ENCODE results near the gene SP3.

The SP3 gene

GRCh38 chr2:173996766-173997165 is 31.6 kb upstream of the SP3 start:
- DNase-seq (ENCODE audit: low spot score), result no peak

- DNase-seq (ENCODE audit: low spot score), result no peak
Observed at GRCh38 chr2:173993459-173993858, 28.3 kb upstream of the SP3 start.

GRCh38 chr2:173991856-173992588 is 26.8 kb upstream of the SP3 start:
- no peak for DNase-seq (ENCODE audit: low spot score)

GRCh38 chr2:173990970-173991819 is 26.0 kb upstream of the SP3 start:
- DNase-seq (ENCODE audit: low spot score), result peak; percentile 50

- no peak for DNase-seq (ENCODE audit: low spot score)
Observed at GRCh38 chr2:173990245-173990644, 25.1 kb upstream of the SP3 start.

GRCh38 chr2:173989884-173990215 is 24.7 kb upstream of the SP3 start:
- DNase-seq (ENCODE audit: low spot score), result no peak

- no peak for DNase-seq (ENCODE audit: low spot score)
Observed at GRCh38 chr2:173989160-173989883, 24.1 kb upstream of the SP3 start.

- DNase-seq (ENCODE audit: low spot score), result no peak
Observed at GRCh38 chr2:173986805-173987204, 21.6 kb upstream of the SP3 start.

GRCh38 chr2:173985605-173985992 is 20.4 kb upstream of the SP3 start:
- DNase-seq (ENCODE audit: low spot score), result no peak

- DNase-seq (ENCODE audit: low spot score), result no peak
Observed at GRCh38 chr2:173984866-173985604, 19.9 kb upstream of the SP3 start.

- no peak for DNase-seq (ENCODE audit: low spot score)
Observed at GRCh38 chr2:173983391-173983871, 18.3 kb upstream of the SP3 start.

GRCh38 chr2:173982918-173983317 is 17.7 kb upstream of the SP3 start:
- DNase-seq (ENCODE audit: low spot score), result no peak

- DNase-seq (ENCODE audit: low spot score), result no peak
Observed at GRCh38 chr2:173982182-173982714, 17.1 kb upstream of the SP3 start.

GRCh38 chr2:173981520-173981919 is 16.3 kb upstream of the SP3 start:
- no peak for DNase-seq (ENCODE audit: low spot score)

GRCh38 chr2:173979751-173980351 is 14.7 kb upstream of the SP3 start:
- DNase-seq (ENCODE audit: low spot score), result no peak

GRCh38 chr2:173978447-173978846 is 13.3 kb upstream of the SP3 start:
- DNase-seq (ENCODE audit: low spot score), result no peak

GRCh38 chr2:173972636-173973035 is 7.5 kb upstream of the SP3 start:
- DNase-seq (ENCODE audit: low spot score), result no peak

- DNase-seq (ENCODE audit: low spot score), result no peak
Observed at GRCh38 chr2:173972165-173972564, 7.0 kb upstream of the SP3 start.

GRCh38 chr2:173970516-173970924 is 5.3 kb upstream of the SP3 start:
- DNase-seq (ENCODE audit: low spot score), result no peak

GRCh38 chr2:173969886-173970285 is 4.7 kb upstream of the SP3 start:
- no peak for DNase-seq (ENCODE audit: low spot score)

- no peak for DNase-seq (ENCODE audit: low spot score)
Observed at GRCh38 chr2:173968551-173968950, 3.4 kb upstream of the SP3 start.

All from AG08396 (cell line).